Mammary epithelial cell (primary cell): Measurements from ENCODE around the gene RNF223.

Experiments used
- EZH2 ChIP-seq: IDR thresholded peaks from 2 replicates; pipeline ENCODE4 v1.6.1; 2012; ENCODE audit warnings: low read length, inconsistent platforms, borderline replicate concordance
- TF ChIP-seq, protein P1 (sequence below), 2 donors: IDR thresholded peaks in 1 of 2; conservative IDR thresholded peaks in 1 of 2; 2 replicates each; pipeline ENCODE4 v1.5.1; 2011 to 2012; ENCODE audit warnings: inconsistent platforms in 2 of 2, low read length in 2 of 2, mild to moderate bottlenecking in 2 of 2, control low read depth in 1 of 2, low read depth in 1 of 2; ENCODE audit not compliant: insufficient read depth in 1 of 2; ENCODE audit errors: extremely low read depth in 1 of 2

DNA sequence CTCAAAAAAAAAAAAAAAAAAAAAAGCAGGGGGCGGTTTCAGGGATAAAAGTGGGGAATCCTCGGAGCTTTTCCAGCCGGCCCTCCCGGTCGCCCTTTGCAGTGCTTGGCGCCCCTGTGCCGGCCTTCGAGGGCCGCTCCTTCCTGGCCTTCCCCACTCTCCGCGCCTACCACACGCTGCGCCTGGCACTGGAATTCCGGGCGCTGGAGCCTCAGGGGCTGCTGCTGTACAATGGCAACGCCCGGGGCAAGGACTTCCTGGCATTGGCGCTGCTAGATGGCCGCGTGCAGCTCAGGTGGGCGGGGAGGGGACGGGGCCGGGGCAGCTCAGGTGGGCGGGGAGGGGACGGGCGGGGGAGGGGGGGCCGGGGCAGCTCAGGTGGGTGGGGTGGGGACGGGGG lies 25.3 kb downstream of the RNF223 start:
- TF ChIP-seq, protein P1, sequence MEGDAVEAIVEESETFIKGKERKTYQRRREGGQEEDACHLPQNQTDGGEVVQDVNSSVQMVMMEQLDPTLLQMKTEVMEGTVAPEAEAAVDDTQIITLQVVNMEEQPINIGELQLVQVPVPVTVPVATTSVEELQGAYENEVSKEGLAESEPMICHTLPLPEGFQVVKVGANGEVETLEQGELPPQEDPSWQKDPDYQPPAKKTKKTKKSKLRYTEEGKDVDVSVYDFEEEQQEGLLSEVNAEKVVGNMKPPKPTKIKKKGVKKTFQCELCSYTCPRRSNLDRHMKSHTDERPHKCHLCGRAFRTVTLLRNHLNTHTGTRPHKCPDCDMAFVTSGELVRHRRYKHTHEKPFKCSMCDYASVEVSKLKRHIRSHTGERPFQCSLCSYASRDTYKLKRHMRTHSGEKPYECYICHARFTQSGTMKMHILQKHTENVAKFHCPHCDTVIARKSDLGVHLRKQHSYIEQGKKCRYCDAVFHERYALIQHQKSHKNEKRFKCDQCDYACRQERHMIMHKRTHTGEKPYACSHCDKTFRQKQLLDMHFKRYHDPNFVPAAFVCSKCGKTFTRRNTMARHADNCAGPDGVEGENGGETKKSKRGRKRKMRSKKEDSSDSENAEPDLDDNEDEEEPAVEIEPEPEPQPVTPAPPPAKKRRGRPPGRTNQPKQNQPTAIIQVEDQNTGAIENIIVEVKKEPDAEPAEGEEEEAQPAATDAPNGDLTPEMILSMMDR (conservative IDR thresholded peaks at IDR 0.05 in 1 of 2, IDR thresholded peaks at IDR 0.05 in 1 of 2; ENCODE audit: extremely low read depth in 1 of 2, insufficient read depth in 1 of 2, low read depth in 1 of 2, low read length in 2 of 2): no peak
- no peak for TF ChIP-seq EZH2
